ENCODE data around the gene MAN2A1.
"Not testable (repeated sequence)": the region's sequence is repeated elsewhere in the genome, so short reads cannot be mapped to it uniquely, and the experiment has no call there.

MAN2A1 gene

GRCh38 chr5:109757490-109757889, 67.8 kb downstream of the MAN2A1 start:
- no peak for TF ChIP-seq CTCF (IDR thresholded peaks at IDR 0.05)
- Histone ChIP-seq H3K4me3 (ENCODE audit: low read depth in 1 of 2, low read length in 1 of 2) (no peak overlapping the region), H3K4me1 (ENCODE audit: control insufficient read depth in 1 of 2, insufficient read depth in 1 of 2, low read depth in 1 of 2, low read length in 1 of 2) (peaks cover 2 to 3% of the 10 kb centered on the region in 2 experiments), H3K27ac (no peak overlapping the region), H3K27me3 (no peaks in the 10 kb centered on the region), H3K36me3 (no peaks in the 10 kb centered on the region), H3K9me3 (no peaks in the 10 kb centered on the region)

GRCh38 chr5:109759306-109759705, 69.6 kb downstream of the MAN2A1 start:
- H3K27ac ChIP-seq = no peak overlapping the region

GRCh38 chr5:109760130-109760529, 70.4 kb downstream of the MAN2A1 start:
- not testable (repeated sequence) for H3K4me3 ChIP-seq (ENCODE audit: low read depth in 1 of 2, low read length in 1 of 2); H3K27ac ChIP-seq; H3K36me3 ChIP-seq; H3K27me3 ChIP-seq; H3K9me3 ChIP-seq
- H3K4me1 ChIP-seq (ENCODE audit: control insufficient read depth in 1 of 2, insufficient read depth in 1 of 2, low read depth in 1 of 2, low read length in 1 of 2) = peaks cover 7 to 10% of the 10 kb centered on the region in 2 experiments

More at GRCh38 chr5:109759306-109759705, 69.6 kb downstream of the MAN2A1 start:
- Histone ChIP-seq H3K27me3 (no peaks in the 10 kb centered on the region), H3K4me1 (ENCODE audit: control insufficient read depth in 1 of 2, insufficient read depth in 1 of 2, low read depth in 1 of 2, low read length in 1 of 2) (peaks cover 7 to 10% of the 10 kb centered on the region in 2 experiments), H3K36me3 (no peaks in the 10 kb centered on the region), H3K9me3 (no peaks in the 10 kb centered on the region), H3K4me3 (ENCODE audit: low read depth in 1 of 2, low read length in 1 of 2) (no peak overlapping the region)
- no peak for TF ChIP-seq CTCF (IDR thresholded peaks at IDR 0.05)

- H3K4me3 ChIP-seq (ENCODE audit: low read depth in 1 of 2, low read length in 1 of 2) = no peak overlapping the region
- H3K27ac ChIP-seq = peak overlapping the region; percentile 67
- peaks cover 5% of the 10 kb centered on the region for H3K36me3 ChIP-seq
- no peaks in the 10 kb centered on the region for H3K27me3 ChIP-seq
- peaks cover 7 to 10% of the 10 kb centered on the region in 2 experiments for H3K4me1 ChIP-seq (ENCODE audit: control insufficient read depth in 1 of 2, insufficient read depth in 1 of 2, low read depth in 1 of 2, low read length in 1 of 2)
- no peak for TF ChIP-seq CTCF (IDR thresholded peaks at IDR 0.05)
- H3K9me3 ChIP-seq = no peaks in the 10 kb centered on the region
Observed at GRCh38 chr5:109762821-109763220, 73.1 kb downstream of the MAN2A1 start.

- no peak overlapping the region for H3K27ac ChIP-seq
- H3K4me3 ChIP-seq (ENCODE audit: low read depth in 1 of 2, low read length in 1 of 2) = no peak overlapping the region
- H3K36me3 ChIP-seq = peaks cover 23% of the 10 kb centered on the region
- peaks cover 6 to 8% of the 10 kb centered on the region in 2 experiments for H3K4me1 ChIP-seq (ENCODE audit: control insufficient read depth in 1 of 2, insufficient read depth in 1 of 2, low read depth in 1 of 2, low read length in 1 of 2)
- no peaks in the 10 kb centered on the region for H3K9me3 ChIP-seq
- no peaks in the 10 kb centered on the region for H3K27me3 ChIP-seq
- no peak for TF ChIP-seq CTCF (IDR thresholded peaks at IDR 0.05)
Observed at GRCh38 chr5:109767184-109767995, 77.7 kb downstream of the MAN2A1 start.

- H3K9me3 ChIP-seq = no peaks in the 10 kb centered on the region
- peaks cover 26% of the 10 kb centered on the region for H3K36me3 ChIP-seq
- H3K27ac ChIP-seq = no peak overlapping the region
- H3K27me3 ChIP-seq = no peaks in the 10 kb centered on the region
- no peak overlapping the region for H3K4me3 ChIP-seq (ENCODE audit: low read depth in 1 of 2, low read length in 1 of 2)
- no peak for TF ChIP-seq CTCF (IDR thresholded peaks at IDR 0.05)
- H3K4me1 ChIP-seq (ENCODE audit: control insufficient read depth in 1 of 2, insufficient read depth in 1 of 2, low read depth in 1 of 2, low read length in 1 of 2) = peaks cover 0 to 2% of the 10 kb centered on the region in 2 experiments
Observed at GRCh38 chr5:109767997-109768396, 78.3 kb downstream of the MAN2A1 start.
